ENCODE data around the gene CEP72. TPM values are rescaled to one million over a fixed set of nuclear protein-coding genes. Genes with fewer than 3 reads are reported as not detected.

CEP72 gene, protein sequence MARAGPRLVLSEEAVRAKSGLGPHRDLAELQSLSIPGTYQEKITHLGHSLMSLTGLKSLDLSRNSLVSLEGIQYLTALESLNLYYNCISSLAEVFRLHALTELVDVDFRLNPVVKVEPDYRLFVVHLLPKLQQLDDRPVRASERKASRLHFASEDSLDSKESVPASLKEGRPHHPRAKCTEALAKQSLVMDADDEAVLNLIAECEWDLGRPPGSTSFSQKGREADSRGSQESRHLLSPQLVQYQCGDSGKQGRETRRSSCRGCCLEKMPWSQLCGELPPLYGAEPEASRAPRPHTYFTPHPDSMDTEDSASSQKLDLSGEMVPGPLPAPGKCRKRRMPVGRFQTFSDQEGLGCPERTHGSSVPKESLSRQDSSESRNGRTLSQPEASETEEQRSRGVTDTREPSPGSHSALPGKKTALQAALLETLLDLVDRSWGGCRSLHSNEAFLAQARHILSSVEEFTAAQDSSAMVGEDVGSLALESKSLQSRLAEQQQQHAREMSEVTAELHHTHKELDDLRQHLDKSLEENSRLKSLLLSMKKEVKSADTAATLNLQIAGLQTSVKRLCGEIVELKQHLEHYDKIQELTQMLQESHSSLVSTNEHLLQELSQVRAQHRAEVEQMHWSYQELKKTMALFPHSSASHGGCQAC
- 0.32 TPM for total RNA-seq

DNA sequence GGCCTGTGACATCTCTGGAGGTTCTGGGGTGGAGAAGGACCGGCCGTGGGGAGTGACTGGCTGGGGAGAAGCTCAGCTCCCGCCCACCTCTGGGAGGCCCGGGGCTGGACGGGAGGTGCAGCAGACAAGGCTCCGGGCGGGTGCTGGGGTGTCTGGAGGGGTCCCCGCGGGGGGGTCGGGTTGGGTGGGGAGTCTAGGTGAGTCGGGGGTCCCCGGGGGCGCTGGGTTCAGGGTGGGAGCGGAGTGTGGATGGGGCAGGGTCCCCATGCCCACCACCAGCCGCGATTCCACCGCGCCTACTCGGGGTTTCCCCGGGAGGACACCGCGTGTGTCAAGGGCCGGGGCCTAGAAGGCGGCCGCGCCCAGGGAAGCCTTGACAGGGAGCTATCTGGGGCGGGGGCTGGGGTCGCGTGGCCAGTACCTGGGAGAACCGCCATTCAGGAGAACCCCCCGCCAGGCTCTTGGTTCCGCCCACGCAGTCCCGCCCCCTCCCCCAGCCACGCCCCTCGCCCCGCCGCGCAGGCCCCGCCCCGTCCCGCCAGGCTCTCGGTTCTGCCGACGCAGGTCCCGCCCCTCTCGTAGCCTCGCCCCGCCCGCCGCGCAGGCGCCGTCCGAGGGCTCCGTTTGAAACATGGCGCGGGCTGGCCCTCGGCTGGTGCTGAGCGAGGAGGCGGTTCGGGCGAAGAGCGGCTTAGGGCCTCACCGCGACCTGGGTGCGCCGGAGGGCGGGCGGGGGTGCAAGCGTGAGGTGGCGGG is at the start of gene CEP72:
CEP72 (plus strand) TSS at position 610 of the 756 bp plus-strand sequence; CDS start at position 632, 22 bp downstream.
- Histone ChIP-seq H3K4me3 (peak within 1 kb of the TSS; percentile 87 to 89), H3K4me1 (peaks cover 0 to 9% of the 10 kb centered on the region in 2 donors), H3K27ac (no peak within 1 kb of the TSS), H3K27me3 (no peaks in the 10 kb centered on the region), H3K9me3 (no peaks in the 10 kb centered on the region), H3K36me3 (no peaks in the 10 kb centered on the region)
- DNase-seq (ENCODE audit: low spot score in 2 of 2), result peak; percentile 33 to 91
- intact Hi-C loops (cut with DNase I), result loop anchor here (1.0 to 10.0 kb wide), 7 partner anchors 53 to 1187 kb away; partner anchors contain the start of genes BRD9, EXOC3, MRPL36 and TPPP
- TF ChIP-seq, protein P1, sequence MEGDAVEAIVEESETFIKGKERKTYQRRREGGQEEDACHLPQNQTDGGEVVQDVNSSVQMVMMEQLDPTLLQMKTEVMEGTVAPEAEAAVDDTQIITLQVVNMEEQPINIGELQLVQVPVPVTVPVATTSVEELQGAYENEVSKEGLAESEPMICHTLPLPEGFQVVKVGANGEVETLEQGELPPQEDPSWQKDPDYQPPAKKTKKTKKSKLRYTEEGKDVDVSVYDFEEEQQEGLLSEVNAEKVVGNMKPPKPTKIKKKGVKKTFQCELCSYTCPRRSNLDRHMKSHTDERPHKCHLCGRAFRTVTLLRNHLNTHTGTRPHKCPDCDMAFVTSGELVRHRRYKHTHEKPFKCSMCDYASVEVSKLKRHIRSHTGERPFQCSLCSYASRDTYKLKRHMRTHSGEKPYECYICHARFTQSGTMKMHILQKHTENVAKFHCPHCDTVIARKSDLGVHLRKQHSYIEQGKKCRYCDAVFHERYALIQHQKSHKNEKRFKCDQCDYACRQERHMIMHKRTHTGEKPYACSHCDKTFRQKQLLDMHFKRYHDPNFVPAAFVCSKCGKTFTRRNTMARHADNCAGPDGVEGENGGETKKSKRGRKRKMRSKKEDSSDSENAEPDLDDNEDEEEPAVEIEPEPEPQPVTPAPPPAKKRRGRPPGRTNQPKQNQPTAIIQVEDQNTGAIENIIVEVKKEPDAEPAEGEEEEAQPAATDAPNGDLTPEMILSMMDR (IDR thresholded peaks at IDR 0.05), result no peak

DNA sequence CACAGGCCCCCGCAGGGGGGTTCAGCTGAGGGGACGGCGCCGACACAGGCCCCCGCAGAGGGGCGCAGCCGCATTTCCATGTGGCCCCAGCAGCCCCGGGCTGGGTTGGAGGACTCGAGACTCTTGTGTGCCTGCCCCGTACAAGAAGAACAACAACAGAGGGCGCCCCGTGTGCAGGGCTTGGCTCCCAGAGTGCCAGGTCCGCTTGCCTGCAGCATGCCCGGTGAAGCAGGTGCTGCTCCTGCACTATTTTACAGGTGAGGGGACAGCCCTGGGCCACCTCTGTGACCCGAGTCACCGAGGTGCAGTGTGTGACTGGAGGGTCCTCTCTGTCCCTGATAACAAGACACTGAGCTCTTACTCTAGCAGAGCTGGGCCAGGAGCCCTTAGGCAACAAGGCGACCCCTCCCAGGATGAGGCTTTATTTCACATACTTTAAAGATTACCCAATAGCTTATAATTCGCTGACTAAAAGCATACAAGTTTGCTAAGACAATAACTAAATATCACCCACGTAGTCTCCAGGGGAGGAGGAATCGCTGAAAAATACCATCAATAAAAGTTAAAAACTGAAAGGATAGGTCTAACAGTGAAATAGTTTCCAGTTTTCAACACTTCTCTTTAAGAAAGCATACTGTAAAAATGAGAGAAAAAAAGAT is 46.2 kb upstream of the CEP72 start:
- Histone ChIP-seq H3K9me3 (no peaks in the 10 kb centered on the region), H3K27me3 (no peaks in the 10 kb centered on the region), H3K4me3 (no peak overlapping the region), H3K36me3 (no peaks in the 10 kb centered on the region), H3K27ac (no peak overlapping the region), H3K4me1 (no peaks in the 10 kb centered on the region)
- peak in 1 of 2 donors; percentile 45 for DNase-seq (ENCODE audit: low spot score in 2 of 2)
- TF ChIP-seq, protein P1 (IDR thresholded peaks at IDR 0.05), result no peak
- intact Hi-C loops (cut with DNase I), result no loop called here

DNA sequence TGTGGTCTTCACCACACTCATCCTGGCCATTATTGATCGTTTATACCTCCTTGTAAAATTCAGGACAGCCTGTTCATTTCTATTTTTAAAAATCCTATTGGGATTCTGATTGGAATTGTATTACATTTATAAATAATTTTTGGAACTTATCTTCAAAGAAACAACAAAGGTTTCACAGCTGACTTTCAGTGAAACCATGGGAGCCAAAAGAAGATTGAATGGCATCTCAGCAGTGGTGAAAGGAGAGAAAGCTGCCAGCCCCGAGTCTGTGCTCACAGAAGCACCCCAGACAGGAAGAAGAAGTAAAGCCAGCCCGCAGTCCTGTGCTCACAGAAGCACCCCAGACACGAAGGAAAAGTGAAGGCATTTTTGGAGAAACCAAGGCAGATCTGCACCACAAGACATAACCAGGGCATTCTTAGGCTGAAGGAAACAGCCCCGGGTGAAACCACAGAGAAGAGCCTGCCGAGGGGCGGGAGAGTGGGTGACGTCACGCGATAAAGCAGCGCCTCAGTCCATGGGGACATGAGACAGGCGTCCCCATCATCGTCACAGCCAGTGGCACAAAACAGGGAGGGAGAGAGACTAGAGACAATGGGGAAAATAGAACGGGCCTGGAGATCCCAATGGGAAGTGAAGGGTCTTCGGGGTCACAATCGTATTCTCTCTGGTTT is 45.4 kb upstream of the CEP72 start:
- Histone ChIP-seq H3K4me1 (no peaks in the 10 kb centered on the region), H3K27me3 (no peaks in the 10 kb centered on the region), H3K9me3 (no peaks in the 10 kb centered on the region), H3K27ac (no peak overlapping the region), H3K4me3 (no peak overlapping the region), H3K36me3 (no peaks in the 10 kb centered on the region)
- DNase-seq (ENCODE audit: low spot score in 2 of 2), result no peak
- TF ChIP-seq, protein P1 (IDR thresholded peaks at IDR 0.05), result no peak
- intact Hi-C loops (cut with DNase I), result no loop called here

DNA sequence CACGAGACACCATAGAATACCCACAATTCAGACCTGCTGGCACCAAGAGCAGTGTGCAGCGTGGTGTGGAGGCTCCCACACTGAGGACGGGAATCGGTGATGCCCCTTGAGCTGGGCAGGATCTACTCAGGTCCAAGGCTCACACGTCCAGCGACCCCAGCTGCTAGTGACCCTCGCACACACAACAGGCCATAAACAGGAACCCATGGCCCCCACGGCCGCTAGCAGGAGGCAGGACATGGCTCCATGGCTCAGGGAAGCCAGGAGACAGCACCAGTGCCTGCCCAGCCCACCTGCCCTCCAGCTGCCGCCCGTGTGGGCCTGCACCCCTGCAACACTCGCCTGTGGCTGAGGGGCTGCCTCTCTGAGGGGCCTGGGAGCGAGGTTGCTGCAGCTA is 44.5 kb upstream of the CEP72 start:
- no peaks in the 10 kb centered on the region for H3K9me3 ChIP-seq
- no peaks in the 10 kb centered on the region for H3K27me3 ChIP-seq
- TF ChIP-seq, protein P1 (IDR thresholded peaks at IDR 0.05), result no peak
- H3K36me3 ChIP-seq, result no peaks in the 10 kb centered on the region
- intact Hi-C loops (cut with DNase I), result no loop called here
- DNase-seq (ENCODE audit: low spot score in 2 of 2), result no peak
- H3K27ac ChIP-seq, result no peak overlapping the region
- H3K4me3 ChIP-seq, result no peak overlapping the region
- no peaks in the 10 kb centered on the region for H3K4me1 ChIP-seq

Data from ascending aorta (tissue), 2 donors.